Ovary (tissue), 9 donors: ENCODE results near the gene LRRC32. TPM values are rescaled to one million over a fixed set of nuclear protein-coding genes. Genes with fewer than 3 reads are reported as not detected.

Experiments
- DNase-seq, 5 donors: peaks; one replicate each; pipeline ENCODE4 v3.0.0-alpha.2; 2019 to 2020
- H3K27ac ChIP-seq, 2 donors: fragments of 200-600 bp; one replicate each; pipeline versions ENCODE4 v1.5.1 to v1.8.0; 2019 to 2022
- H3K27me3 ChIP-seq: fragments of 200-600 bp; one replicate; pipeline ENCODE4 v1.8.0; 2022
- H3K36me3 ChIP-seq: fragments of 200-600 bp; sonication (generic); one replicate; pipeline ENCODE4 v1.5.1; 2019
- H3K4me1 ChIP-seq: one replicate; pipeline ENCODE4 v1.8.1; 2013; ENCODE audit warnings: mild to moderate bottlenecking, moderate library complexity; ENCODE audit not compliant: insufficient read depth
- H3K4me3 ChIP-seq: fragments of 200-600 bp; sonication (generic); one replicate; pipeline ENCODE4 v1.5.1; 2017
- H3K9me3 ChIP-seq, 2 donors: fragments of 200-600 bp in 1 of 2; sonication (generic) in 1 of 2; one replicate each; pipeline versions ENCODE4 v1.5.1 to v1.8.1; 2013 to 2019; ENCODE audit warnings: mild to moderate bottlenecking in 1 of 2, moderate library complexity in 1 of 2
- CTCF ChIP-seq, 3 donors: fragments of 450-650 bp in 2 of 3; fragments of 200-600 bp in 1 of 3; IDR thresholded peaks; one replicate each; pipeline versions ENCODE4 v1.5.1 to v1.8.0; 2016 to 2022; ENCODE audit warnings: antibody characterized with exemption in 3 of 3, mild to moderate bottlenecking in 1 of 3
- EP300 ChIP-seq: sonication (generic); formaldehyde crosslinking; IDR thresholded peaks from one replicate; pipeline ENCODE4 v1.6.1; 2017; ENCODE audit warnings: antibody characterized with exemption
- POLR2A ChIP-seq: fragments of 450-650 bp; IDR thresholded peaks from one replicate; pipeline ENCODE4 v1.6.1; 2017; ENCODE audit warnings: antibody characterized with exemption, mild to moderate bottlenecking, moderate library complexity
- WGBS, 3 donors: extraction: QIAGEN DNeasy Blood & Tissue Kit in 1 of 3; methylation state at CpG; one replicate each; pipeline versions ENCODE4 v1.1.5 to v1.1.7; 2013 to 2017; 5-methylcytosine and 5-hydroxymethylcytosine counted together
- intact Hi-C, 4 donors: fragments of 100-400 bp; cut with DNase I; formaldehyde crosslinking; loops; one replicate each; pipeline versions ENCODE4 v1.11.0 to v1.15.1; 2022 to 2023
- polyA plus RNA-seq, 2 donors: library from polyadenylated mRNA; stranded (reverse); fragments of 200-250 nt in 1 of 2; fragments of 350-450 nt in 1 of 2; fragmentation: Illumina TruSeq in 1 of 2; extraction: RNeasy Lipid Tissue Mini Kit (QIAGEN cat#74804) in 1 of 2; gene quantifications; one replicate each; pipeline ENCODE4 v1.2.3, GENCODE V29; 2013 to 2014
- total RNA-seq, 7 donors: library from RNA; depleted of rRNA in 2 of 7; stranded (reverse); fragments of >200 nt in 2 of 7; fragmentation: NEBNext Ultra II Directional in 3 of 7; extraction: Animal tissue kit (Norgen Biotek cat#: 25700) in 3 of 7; gene quantifications; one replicate each; pipeline versions ENCODE4 v1.1.0 to v1.2.4, GENCODE V29; 2016 to 2023
- donor health status: DM: no; HTN: no; CAD: no; lungs with moderate emphysema.
- donor health status: DM: no; HTN: no; CAD: no.
- donor health status: Bipolar disorder and iron deficiency.
- donor health status: DM: yes; HTN: yes; CAD: no.
- donor health status: DM: no; HTN: no; CAD: no.
- donor health status: DM: yes; HTN: yes; CAD: no.

LRRC32 gene
- total and polyA plus RNA-seq, 9 donors: 3.2 to 47.1 (median 29.5) TPM

GRCh38 chr11:76616676-76617552, 53.6 kb downstream of the LRRC32 start:
- no peaks in the 10 kb centered on the region for H3K27me3 ChIP-seq
- H3K4me3 ChIP-seq: no peak overlapping the region
- intact Hi-C loops: no loop called here
- WGBS, 3 donors: 72 to 86% (median 80%) methylated on average over 10 of the region's 10 CpGs
- TF ChIP-seq EP300: no peak
- H3K9me3 ChIP-seq: no peaks in the 10 kb centered on the region
- H3K36me3 ChIP-seq: no peaks in the 10 kb centered on the region
- H3K4me1 ChIP-seq: peaks cover 9% of the 10 kb centered on the region
- H3K27ac ChIP-seq: no peak overlapping the region
- peak in 1 of 5 donors; percentile 38 for DNase-seq

- intact Hi-C loops: no loop called here
- H3K4me1 ChIP-seq: peaks cover 7% of the 10 kb centered on the region
- no peaks in the 10 kb centered on the region for H3K27me3 ChIP-seq
- TF ChIP-seq CTCF (IDR thresholded peaks at IDR 0.05): no peak
- no peak for TF ChIP-seq EP300
- no peak for TF ChIP-seq POLR2A
- no peaks in the 10 kb centered on the region for H3K36me3 ChIP-seq
- no peak overlapping the region for H3K4me3 ChIP-seq
- no peaks in the 10 kb centered on the region for H3K9me3 ChIP-seq
- WGBS, 3 donors: 46 to 49% (median 49%) methylated on average over 4 of the region's 4 CpGs
- peak; percentile 39 to 72 (median 54) for DNase-seq
- H3K27ac ChIP-seq: peak overlapping the region in 1 of 2 donors; percentile 12
Observed at GRCh38 chr11:76615950-76616349, 54.6 kb downstream of the LRRC32 start.

GRCh38 chr11:76614471-76615179, 55.9 kb downstream of the LRRC32 start:
- H3K4me1 ChIP-seq: peaks cover 16% of the 10 kb centered on the region

GRCh38 chr11:76613901-76614300, 56.6 kb downstream of the LRRC32 start:
- no peaks in the 10 kb centered on the region for H3K9me3 ChIP-seq
- no peak overlapping the region for H3K27ac ChIP-seq
- TF ChIP-seq EP300: no peak
- no peak for TF ChIP-seq CTCF (IDR thresholded peaks at IDR 0.05)
- no peak for TF ChIP-seq POLR2A
- H3K4me1 ChIP-seq: peaks cover 16% of the 10 kb centered on the region
- H3K27me3 ChIP-seq: no peaks in the 10 kb centered on the region
- H3K4me3 ChIP-seq: no peak overlapping the region
- intact Hi-C loops: no loop called here
- DNase-seq: no peak
- 73 to 85% (median 75%) methylated on average over 4 of the region's 4 CpGs for WGBS, 3 donors
- no peaks in the 10 kb centered on the region for H3K36me3 ChIP-seq

More at GRCh38 chr11:76614471-76615179, 55.9 kb downstream of the LRRC32 start:
- no peaks in the 10 kb centered on the region for H3K9me3 ChIP-seq
- H3K36me3 ChIP-seq: no peaks in the 10 kb centered on the region
- intact Hi-C loops: no loop called here
- peak in 1 of 5 donors; percentile 36 for DNase-seq
- no peak overlapping the region for H3K27ac ChIP-seq
- H3K4me3 ChIP-seq: no peak overlapping the region
- WGBS, 3 donors: 73 to 89% (median 84%) methylated on average over 12 of the region's 12 CpGs
- H3K27me3 ChIP-seq: no peaks in the 10 kb centered on the region
- TF ChIP-seq EP300 (no peak), POLR2A (no peak), CTCF (IDR thresholded peaks at IDR 0.05) (no peak)
